Measurements from ENCODE around the gene ARID1B. TPM values are rescaled to one million over a fixed set of nuclear protein-coding genes. Genes with fewer than 3 reads are reported as not detected.

The ARID1B gene
- total and polyA plus RNA-seq, 4 donors, result 7.0 to 49.0 (median 24.2) TPM

DNA sequence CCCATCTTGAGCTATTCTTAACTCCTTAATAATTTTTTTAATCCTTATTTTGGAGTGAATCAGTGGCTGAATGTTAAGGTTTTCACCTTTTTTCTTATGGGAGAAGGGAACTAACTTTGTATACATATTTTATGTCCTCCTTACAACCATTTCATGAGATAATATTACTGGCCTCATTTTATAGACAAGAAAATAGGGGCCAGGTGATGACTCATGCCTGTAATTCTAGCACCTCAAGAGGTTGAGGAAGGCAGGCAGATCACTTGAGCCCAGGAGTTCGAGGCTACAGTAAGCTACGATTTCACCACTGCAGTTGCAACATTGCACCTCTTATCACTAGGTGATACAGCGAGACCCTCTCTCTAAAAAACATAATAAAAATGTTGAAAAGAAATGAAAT, 417.5 kb downstream of the ARID1B start:
- H3K27ac ChIP-seq (ENCODE audit: low read depth in 1 of 2, low read length in 2 of 2), result no peak overlapping the region
- WGBS, result 93% methylated on average over 3 of the region's 3 CpGs
- no peaks in the 10 kb centered on the region for H3K9me3 ChIP-seq (ENCODE audit: control insufficient read depth in 4 of 4, low read length in 3 of 4)
- H3K4me3 ChIP-seq (ENCODE audit: low read depth in 1 of 3, low read length in 3 of 3), result no peak overlapping the region
- no peak for DNase-seq (ENCODE audit: low spot score)
- peaks cover 8 to 47% (median 33%) of the 10 kb centered on the region in 4 donors for H3K36me3 ChIP-seq (ENCODE audit: control insufficient read depth in 4 of 4, insufficient read depth in 3 of 4, low read depth in 1 of 4, low read length in 3 of 4)
- H3K9ac ChIP-seq (ENCODE audit: low read depth in 1 of 2, low read length in 2 of 2), result no peak overlapping the region
- H3K27me3 ChIP-seq (ENCODE audit: control insufficient read depth in 4 of 4, insufficient read depth in 4 of 4, low read length in 3 of 4), result no peaks in the 10 kb centered on the region
- TF ChIP-seq YY1 (IDR thresholded peaks at IDR 0.05) (no peak), NR2F2 (IDR thresholded peaks at IDR 0.05) (no peak), JUND (IDR thresholded peaks at IDR 0.05) (no peak), EGR1 (IDR thresholded peaks at IDR 0.05; ENCODE audit: low read depth in 2 of 2) (no peak), SP1 (IDR thresholded peaks at IDR 0.05) (no peak), HNF4A (conservative IDR thresholded peaks at IDR 0.05) (no peak), RAD21 (IDR thresholded peaks at IDR 0.05) (no peak), RXRA (IDR thresholded peaks at IDR 0.05) (no peak), TAF1 (conservative IDR thresholded peaks at IDR 0.05) (no peak), FOXA1 (IDR thresholded peaks at IDR 0.05) (no peak), FOXA2 (IDR thresholded peaks at IDR 0.05) (no peak)
- TF ChIP-seq, protein P1, sequence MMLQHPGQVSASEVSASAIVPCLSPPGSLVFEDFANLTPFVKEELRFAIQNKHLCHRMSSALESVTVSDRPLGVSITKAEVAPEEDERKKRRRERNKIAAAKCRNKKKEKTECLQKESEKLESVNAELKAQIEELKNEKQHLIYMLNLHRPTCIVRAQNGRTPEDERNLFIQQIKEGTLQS (IDR thresholded peaks at IDR 0.05), result no peak
- TF ChIP-seq, protein P2, sequence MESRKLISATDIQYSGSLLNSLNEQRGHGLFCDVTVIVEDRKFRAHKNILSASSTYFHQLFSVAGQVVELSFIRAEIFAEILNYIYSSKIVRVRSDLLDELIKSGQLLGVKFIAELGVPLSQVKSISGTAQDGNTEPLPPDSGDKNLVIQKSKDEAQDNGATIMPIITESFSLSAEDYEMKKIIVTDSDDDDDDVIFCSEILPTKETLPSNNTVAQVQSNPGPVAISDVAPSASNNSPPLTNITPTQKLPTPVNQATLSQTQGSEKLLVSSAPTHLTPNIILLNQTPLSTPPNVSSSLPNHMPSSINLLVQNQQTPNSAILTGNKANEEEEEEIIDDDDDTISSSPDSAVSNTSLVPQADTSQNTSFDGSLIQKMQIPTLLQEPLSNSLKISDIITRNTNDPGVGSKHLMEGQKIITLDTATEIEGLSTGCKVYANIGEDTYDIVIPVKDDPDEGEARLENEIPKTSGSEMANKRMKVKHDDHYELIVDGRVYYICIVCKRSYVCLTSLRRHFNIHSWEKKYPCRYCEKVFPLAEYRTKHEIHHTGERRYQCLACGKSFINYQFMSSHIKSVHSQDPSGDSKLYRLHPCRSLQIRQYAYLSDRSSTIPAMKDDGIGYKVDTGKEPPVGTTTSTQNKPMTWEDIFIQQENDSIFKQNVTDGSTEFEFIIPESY (IDR thresholded peaks at IDR 0.05), result no peak
- TF ChIP-seq, protein P3, sequence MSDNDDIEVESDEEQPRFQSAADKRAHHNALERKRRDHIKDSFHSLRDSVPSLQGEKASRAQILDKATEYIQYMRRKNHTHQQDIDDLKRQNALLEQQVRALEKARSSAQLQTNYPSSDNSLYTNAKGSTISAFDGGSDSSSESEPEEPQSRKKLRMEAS (IDR thresholded peaks at IDR 0.05), result no peak
- TF ChIP-seq, protein P4, sequence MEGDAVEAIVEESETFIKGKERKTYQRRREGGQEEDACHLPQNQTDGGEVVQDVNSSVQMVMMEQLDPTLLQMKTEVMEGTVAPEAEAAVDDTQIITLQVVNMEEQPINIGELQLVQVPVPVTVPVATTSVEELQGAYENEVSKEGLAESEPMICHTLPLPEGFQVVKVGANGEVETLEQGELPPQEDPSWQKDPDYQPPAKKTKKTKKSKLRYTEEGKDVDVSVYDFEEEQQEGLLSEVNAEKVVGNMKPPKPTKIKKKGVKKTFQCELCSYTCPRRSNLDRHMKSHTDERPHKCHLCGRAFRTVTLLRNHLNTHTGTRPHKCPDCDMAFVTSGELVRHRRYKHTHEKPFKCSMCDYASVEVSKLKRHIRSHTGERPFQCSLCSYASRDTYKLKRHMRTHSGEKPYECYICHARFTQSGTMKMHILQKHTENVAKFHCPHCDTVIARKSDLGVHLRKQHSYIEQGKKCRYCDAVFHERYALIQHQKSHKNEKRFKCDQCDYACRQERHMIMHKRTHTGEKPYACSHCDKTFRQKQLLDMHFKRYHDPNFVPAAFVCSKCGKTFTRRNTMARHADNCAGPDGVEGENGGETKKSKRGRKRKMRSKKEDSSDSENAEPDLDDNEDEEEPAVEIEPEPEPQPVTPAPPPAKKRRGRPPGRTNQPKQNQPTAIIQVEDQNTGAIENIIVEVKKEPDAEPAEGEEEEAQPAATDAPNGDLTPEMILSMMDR (IDR thresholded peaks at IDR 0.05; ENCODE audit: low read depth, low read length, missing input control), result no peak
- TF ChIP-seq, protein P5, sequence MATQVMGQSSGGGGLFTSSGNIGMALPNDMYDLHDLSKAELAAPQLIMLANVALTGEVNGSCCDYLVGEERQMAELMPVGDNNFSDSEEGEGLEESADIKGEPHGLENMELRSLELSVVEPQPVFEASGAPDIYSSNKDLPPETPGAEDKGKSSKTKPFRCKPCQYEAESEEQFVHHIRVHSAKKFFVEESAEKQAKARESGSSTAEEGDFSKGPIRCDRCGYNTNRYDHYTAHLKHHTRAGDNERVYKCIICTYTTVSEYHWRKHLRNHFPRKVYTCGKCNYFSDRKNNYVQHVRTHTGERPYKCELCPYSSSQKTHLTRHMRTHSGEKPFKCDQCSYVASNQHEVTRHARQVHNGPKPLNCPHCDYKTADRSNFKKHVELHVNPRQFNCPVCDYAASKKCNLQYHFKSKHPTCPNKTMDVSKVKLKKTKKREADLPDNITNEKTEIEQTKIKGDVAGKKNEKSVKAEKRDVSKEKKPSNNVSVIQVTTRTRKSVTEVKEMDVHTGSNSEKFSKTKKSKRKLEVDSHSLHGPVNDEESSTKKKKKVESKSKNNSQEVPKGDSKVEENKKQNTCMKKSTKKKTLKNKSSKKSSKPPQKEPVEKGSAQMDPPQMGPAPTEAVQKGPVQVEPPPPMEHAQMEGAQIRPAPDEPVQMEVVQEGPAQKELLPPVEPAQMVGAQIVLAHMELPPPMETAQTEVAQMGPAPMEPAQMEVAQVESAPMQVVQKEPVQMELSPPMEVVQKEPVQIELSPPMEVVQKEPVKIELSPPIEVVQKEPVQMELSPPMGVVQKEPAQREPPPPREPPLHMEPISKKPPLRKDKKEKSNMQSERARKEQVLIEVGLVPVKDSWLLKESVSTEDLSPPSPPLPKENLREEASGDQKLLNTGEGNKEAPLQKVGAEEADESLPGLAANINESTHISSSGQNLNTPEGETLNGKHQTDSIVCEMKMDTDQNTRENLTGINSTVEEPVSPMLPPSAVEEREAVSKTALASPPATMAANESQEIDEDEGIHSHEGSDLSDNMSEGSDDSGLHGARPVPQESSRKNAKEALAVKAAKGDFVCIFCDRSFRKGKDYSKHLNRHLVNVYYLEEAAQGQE (IDR thresholded peaks at IDR 0.05), result no peak
- no peaks in the 10 kb centered on the region for H3K4me1 ChIP-seq (ENCODE audit: control insufficient read depth in 4 of 4, insufficient read depth in 4 of 4, low read length in 3 of 4)

DNA sequence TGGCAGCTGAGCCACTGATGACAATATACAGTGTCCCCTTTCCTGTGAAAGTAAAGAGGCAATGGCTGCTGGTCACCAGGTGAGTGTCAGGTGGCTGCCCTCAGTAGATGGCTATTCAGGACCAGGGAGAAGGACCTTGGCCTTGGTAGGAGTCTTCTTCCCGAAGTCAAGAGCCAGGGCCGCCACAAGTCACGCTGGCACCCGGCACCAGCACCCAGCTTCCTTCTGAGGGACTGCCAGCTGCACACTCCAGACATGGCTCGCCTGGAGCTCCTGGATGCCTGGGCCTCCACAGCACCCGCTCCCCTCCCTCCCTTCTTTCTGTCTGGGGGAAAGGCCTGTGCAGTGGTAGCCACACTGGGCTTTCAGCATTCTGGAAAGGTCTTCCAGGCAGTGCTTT, 419.2 kb downstream of the ARID1B start:
- Histone ChIP-seq H3K27me3 (ENCODE audit: control insufficient read depth in 4 of 4, insufficient read depth in 4 of 4, low read length in 3 of 4) (no peaks in the 10 kb centered on the region), H3K4me3 (ENCODE audit: low read depth in 1 of 3, low read length in 3 of 3) (no peak overlapping the region), H3K36me3 (ENCODE audit: control insufficient read depth in 4 of 4, insufficient read depth in 3 of 4, low read depth in 1 of 4, low read length in 3 of 4) (peaks cover 10 to 43% (median 29%) of the 10 kb centered on the region in 4 donors), H3K9me3 (ENCODE audit: control insufficient read depth in 4 of 4, low read length in 3 of 4) (no peaks in the 10 kb centered on the region), H3K4me1 (ENCODE audit: control insufficient read depth in 4 of 4, insufficient read depth in 4 of 4, low read length in 3 of 4) (no peaks in the 10 kb centered on the region), H3K9ac (ENCODE audit: low read depth in 1 of 2, low read length in 2 of 2) (no peak overlapping the region), H3K27ac (ENCODE audit: low read depth in 1 of 2, low read length in 2 of 2) (no peak overlapping the region)
- 95% methylated on average over 6 of the region's 6 CpGs for WGBS
- DNase-seq (ENCODE audit: low spot score), result no peak
- TF ChIP-seq, protein P5 (IDR thresholded peaks at IDR 0.05), result no peak
- TF ChIP-seq HNF4G (IDR thresholded peaks at IDR 0.05) (no peak), FOXA1 (IDR thresholded peaks at IDR 0.05) (no peak), TAF1 (conservative IDR thresholded peaks at IDR 0.05) (no peak), YY1 (IDR thresholded peaks at IDR 0.05) (no peak), NR2F2 (IDR thresholded peaks at IDR 0.05) (no peak), EGR1 (IDR thresholded peaks at IDR 0.05; ENCODE audit: low read depth in 2 of 2) (no peak), RAD21 (IDR thresholded peaks at IDR 0.05) (no peak), SP1 (IDR thresholded peaks at IDR 0.05) (no peak), JUND (IDR thresholded peaks at IDR 0.05) (no peak)
- TF ChIP-seq, protein P2 (IDR thresholded peaks at IDR 0.05), result no peak
- TF ChIP-seq, protein P1 (IDR thresholded peaks at IDR 0.05), result no peak

Measured in liver (tissue), 9 donors.